Muscle of leg (tissue), 11 donors: ENCODE measurements around the gene OR2M2. TPM values are rescaled to one million over a fixed set of nuclear protein-coding genes. Genes with fewer than 3 reads are reported as not detected.

Experiments
- DNase-seq: peaks from one replicate; pipeline ENCODE4 v3.0.0; 2013
- H3K27ac ChIP-seq: one replicate; pipeline ENCODE4 v1.5.1; 2013; ENCODE audit warnings: mild to moderate bottlenecking, low read length, control low read depth
- H3K27me3 ChIP-seq: one replicate; pipeline ENCODE4 v1.6.1; 2013; ENCODE audit warnings: low read length; ENCODE audit not compliant: control insufficient read depth, insufficient read depth
- H3K36me3 ChIP-seq: one replicate; pipeline ENCODE4 v1.6.1; 2013; ENCODE audit warnings: low read length; ENCODE audit not compliant: control insufficient read depth, insufficient read depth
- H3K4me1 ChIP-seq: one replicate; pipeline ENCODE4 v1.6.1; 2013; ENCODE audit warnings: low read length; ENCODE audit not compliant: control insufficient read depth, insufficient read depth
- H3K4me3 ChIP-seq: one replicate; pipeline ENCODE4 v1.5.1; 2013; ENCODE audit warnings: low read length, control low read depth
- H3K9me3 ChIP-seq: replicated peaks from 2 replicates; pipeline ENCODE4 v1.6.1; 2013; ENCODE audit warnings: low read depth, low read length; ENCODE audit not compliant: control insufficient read depth
- WGBS: methylation state at CpG from one replicate; pipeline ENCODE4 v1.1.5; 2013; ENCODE audit warnings: missing lambda C conversion rate; ENCODE audit not compliant: insufficient coverage; 5-methylcytosine and 5-hydroxymethylcytosine counted together
- polyA plus RNA-seq, 8 donors: library from polyadenylated mRNA; unstranded; fragments of 120-200 nt; gene quantifications; one replicate each; pipeline versions ENCODE4 v1.2.1 to v1.2.3, GENCODE V29; 2013; ENCODE audit warnings: inconsistent platforms in 1 of 8, low replicate concordance in 1 of 8; ENCODE audit not compliant: insufficient read length in 8 of 8, insufficient read depth in 1 of 8
- total RNA-seq: library from RNA; stranded (reverse); fragments of 120-200 nt; gene quantifications from one replicate; pipeline ENCODE4 v1.2.4, GENCODE V29; 2013

The OR2M2 gene
- total and polyA plus RNA-seq, 9 donors, result not detected

GRCh38 chr1:248165186-248165585, 9.4 kb upstream of the OR2M2 start:
- Histone ChIP-seq H3K27me3 (no peaks in the 10 kb centered on the region), H3K4me3 (no peak overlapping the region), H3K9me3 (peaks cover 16% of the 10 kb centered on the region), H3K4me1 (no peaks in the 10 kb centered on the region), H3K36me3 (no peaks in the 10 kb centered on the region), H3K27ac (no peak overlapping the region)
- WGBS, result 93% methylated on average over 14 of the region's 14 CpGs
- DNase-seq, result no peak

- Histone ChIP-seq H3K27ac (no peak overlapping the region), H3K4me1 (no peaks in the 10 kb centered on the region), H3K4me3 (no peak overlapping the region), H3K27me3 (no peaks in the 10 kb centered on the region), H3K36me3 (no peaks in the 10 kb centered on the region), H3K9me3 (peaks cover 26% of the 10 kb centered on the region)
- no CpG with 5 or more reads among the region's 7 CpGs for WGBS
- no peak for DNase-seq
Observed at GRCh38 chr1:248183996-248184395, 9.4 kb downstream of the OR2M2 start.

- Histone ChIP-seq H3K4me3 (no peak overlapping the region), H3K9me3 (peaks cover 30% of the 10 kb centered on the region), H3K36me3 (no peaks in the 10 kb centered on the region), H3K27me3 (no peaks in the 10 kb centered on the region), H3K4me1 (no peaks in the 10 kb centered on the region), H3K27ac (no peak overlapping the region)
- no peak for DNase-seq
- WGBS, result no CpG with 5 or more reads among the region's 3 CpGs
Observed at GRCh38 chr1:248187363-248187762, 12.7 kb downstream of the OR2M2 start.

- no peak for DNase-seq
- Histone ChIP-seq H3K4me1 (no peaks in the 10 kb centered on the region), H3K27ac (no peak overlapping the region), H3K9me3 (peaks cover 30% of the 10 kb centered on the region), H3K27me3 (no peaks in the 10 kb centered on the region), H3K4me3 (no peak overlapping the region), H3K36me3 (no peaks in the 10 kb centered on the region)
- 57% methylated on average over 4 of the region's 11 CpGs for WGBS
Observed at GRCh38 chr1:248189026-248189425, 14.4 kb downstream of the OR2M2 start.

GRCh38 chr1:248194117-248194516, 19.5 kb downstream of the OR2M2 start:
- WGBS, result no CpG with 5 or more reads among the region's 1 CpG
- no peaks in the 10 kb centered on the region for H3K27me3 ChIP-seq
- no peak for DNase-seq
- no peak overlapping the region for H3K27ac ChIP-seq
- H3K36me3 ChIP-seq, result no peaks in the 10 kb centered on the region
- H3K9me3 ChIP-seq, result peaks cover 20% of the 10 kb centered on the region
- no peaks in the 10 kb centered on the region for H3K4me1 ChIP-seq
- H3K4me3 ChIP-seq, result no peak overlapping the region

- no peak for DNase-seq
- no CpG with 5 or more reads among the region's 4 CpGs for WGBS
- H3K4me1 ChIP-seq, result no peaks in the 10 kb centered on the region
Observed at GRCh38 chr1:248196965-248197364, 22.3 kb downstream of the OR2M2 start, which contains the start of gene OR2M3. Gene OR2M3 (plus strand): TSS chr1:248197265. CDS start chr1:248203068, 5,803 bp downstream.

GRCh38 chr1:248215880-248216279, 41.3 kb downstream of the OR2M2 start:
- H3K4me3 ChIP-seq, result no peak overlapping the region
- WGBS, result no CpG with 5 or more reads among the region's 1 CpG
- no peak for DNase-seq
- H3K36me3 ChIP-seq, result no peaks in the 10 kb centered on the region
- no peaks in the 10 kb centered on the region for H3K4me1 ChIP-seq
- peaks cover 29% of the 10 kb centered on the region for H3K9me3 ChIP-seq
- no peak overlapping the region for H3K27ac ChIP-seq
- no peaks in the 10 kb centered on the region for H3K27me3 ChIP-seq

More at GRCh38 chr1:248196965-248197364, 22.3 kb downstream of the OR2M2 start, which contains the start of gene OR2M3:
- Histone ChIP-seq H3K27me3 (no peaks in the 10 kb centered on the region), H3K27ac (no peak within 1 kb of the TSS), H3K9me3 (peaks cover 7% of the 10 kb centered on the region), H3K4me3 (no peak within 1 kb of the TSS), H3K36me3 (no peaks in the 10 kb centered on the region)

GRCh38 chr1:248225537-248225936, 50.9 kb downstream of the OR2M2 start:
- Histone ChIP-seq H3K27ac (no peak overlapping the region), H3K27me3 (no peaks in the 10 kb centered on the region), H3K4me1 (no peaks in the 10 kb centered on the region), H3K4me3 (no peak overlapping the region), H3K36me3 (no peaks in the 10 kb centered on the region), H3K9me3 (peaks cover 26% of the 10 kb centered on the region)
- no CpG with 5 or more reads among the region's 1 CpG for WGBS
- no peak for DNase-seq

GRCh38 chr1:248229360-248229908, 54.8 kb downstream of the OR2M2 start:
- peaks cover 18% of the 10 kb centered on the region for H3K9me3 ChIP-seq
- no peaks in the 10 kb centered on the region for H3K4me1 ChIP-seq
- no peak for DNase-seq
- no peaks in the 10 kb centered on the region for H3K36me3 ChIP-seq
- H3K27ac ChIP-seq, result no peak overlapping the region
- no peak overlapping the region for H3K4me3 ChIP-seq
- no peaks in the 10 kb centered on the region for H3K27me3 ChIP-seq
- WGBS, result 52% methylated on average over 6 of the region's 6 CpGs
